Measurements from ENCODE around the gene TP53I13.

TP53I13 gene

DNA sequence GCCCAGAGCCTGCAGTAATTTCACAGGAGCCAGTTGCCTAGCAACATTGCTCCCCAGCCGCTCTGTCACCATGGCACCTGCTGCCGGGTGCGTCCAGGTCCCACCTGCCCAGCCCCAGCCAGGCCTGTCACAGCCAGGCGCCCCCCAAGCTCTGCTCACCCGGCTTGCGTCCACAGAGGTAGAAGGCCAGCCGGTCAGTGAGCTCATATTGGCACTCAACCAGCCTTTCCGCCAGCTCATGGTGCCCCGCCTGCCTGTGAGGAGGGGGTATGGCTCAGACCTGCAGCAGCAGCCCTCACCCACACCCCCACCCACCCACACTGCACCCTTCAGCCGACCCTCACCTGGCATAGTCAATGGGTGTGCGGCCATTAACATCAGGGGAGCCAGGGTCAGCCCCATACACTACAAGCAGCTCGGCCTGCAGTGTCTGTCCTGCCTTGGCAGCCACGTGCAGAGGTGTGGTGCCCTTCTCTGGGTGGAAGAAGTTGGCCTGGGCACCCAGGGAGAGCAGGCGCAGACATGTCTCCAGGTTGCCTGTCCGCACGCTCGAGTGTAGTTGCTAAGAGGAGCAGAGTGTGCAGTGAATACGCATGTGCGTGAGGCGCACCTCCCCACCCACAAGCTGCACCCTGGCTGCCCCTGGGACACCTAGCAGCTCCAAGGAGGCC, 13.2 kb downstream of the TP53I13 start:
- DNase-seq (ENCODE audit: low read depth), result no peak

DNA sequence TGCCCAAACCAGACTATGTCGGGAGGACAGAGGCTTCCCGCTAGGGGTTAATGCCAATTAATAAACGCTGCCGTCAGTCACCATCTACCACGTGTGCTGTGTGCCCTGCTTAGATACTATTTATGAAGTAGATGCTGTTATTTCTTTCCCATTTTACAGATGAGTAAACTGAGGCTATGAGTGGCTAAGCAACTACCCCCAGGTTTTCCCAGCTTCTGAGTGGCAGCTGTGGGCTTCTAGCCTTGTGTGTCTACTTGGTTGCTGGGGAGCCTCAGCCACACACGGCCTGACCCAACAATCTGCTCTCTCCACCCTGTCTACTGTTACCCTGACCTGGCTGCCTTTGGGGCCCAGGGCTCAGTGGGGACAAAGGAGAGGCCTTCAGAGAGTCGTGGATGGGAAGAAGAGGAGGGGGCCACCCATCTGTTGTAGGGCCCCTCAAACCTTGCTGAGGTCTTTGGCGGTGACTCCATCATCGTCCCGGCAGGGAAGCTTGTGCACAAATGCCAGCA, 13.8 kb downstream of the TP53I13 start:
- DNase-seq (ENCODE audit: low read depth), result no peak

DNA sequence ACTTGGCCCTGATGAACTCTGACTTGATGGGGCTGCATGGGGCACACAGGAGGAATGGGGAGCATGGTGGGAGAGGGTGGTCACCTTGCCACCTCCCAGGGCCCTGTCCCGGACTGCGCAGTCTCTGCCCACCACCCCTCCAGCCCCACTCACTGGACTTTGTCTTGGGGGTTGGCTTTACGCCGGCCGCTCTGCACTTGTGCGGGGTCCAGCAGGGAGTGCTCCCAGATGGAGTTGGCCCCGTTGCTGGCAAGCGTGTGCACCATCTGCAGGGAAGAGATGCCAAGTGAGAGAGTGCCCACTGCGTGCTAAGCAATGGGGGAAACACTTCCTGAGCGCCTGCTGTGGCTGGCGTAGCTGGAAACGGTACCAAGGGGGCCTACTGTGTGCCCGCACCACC, 14.3 kb downstream of the TP53I13 start:
- DNase-seq (ENCODE audit: low read depth), result no peak

- no peak for DNase-seq (ENCODE audit: low read depth)
These were observed 15.1 kb downstream of the TP53I13 start for GRCh38 chr17:29583324-29584248.

DNA sequence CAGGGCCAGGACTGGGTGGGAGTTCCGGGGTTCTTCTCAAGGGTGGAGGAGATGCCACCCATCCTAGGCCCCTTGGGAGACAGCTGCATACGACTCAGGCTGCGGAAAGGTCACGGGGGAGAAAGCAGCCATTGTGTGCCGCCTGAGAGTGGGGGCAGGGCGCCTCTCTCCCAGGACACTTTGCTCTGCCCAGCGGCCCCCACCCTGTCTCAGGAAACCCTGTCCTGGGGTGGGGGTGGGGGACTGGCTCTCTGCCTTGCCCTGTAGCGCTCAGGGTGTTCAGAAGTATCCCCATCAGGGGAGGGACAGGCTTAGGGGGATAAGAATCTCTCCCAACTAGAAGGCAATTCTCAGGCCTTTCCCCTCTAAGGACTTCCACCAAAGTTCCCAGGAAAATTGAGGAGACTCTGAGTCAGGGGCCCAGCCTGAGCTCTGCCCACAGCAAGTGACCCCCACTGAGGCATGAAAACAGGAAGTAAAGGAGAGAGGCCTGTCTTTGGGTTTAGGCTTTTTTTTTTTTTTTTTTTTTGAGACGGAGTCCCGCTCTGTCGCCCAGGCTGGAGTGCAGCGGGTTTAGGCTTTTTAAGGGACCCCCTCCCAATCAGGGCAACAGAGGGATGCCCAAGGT, 16.1 kb downstream of the TP53I13 start:
- DNase-seq (ENCODE audit: low read depth), result no peak

DNA sequence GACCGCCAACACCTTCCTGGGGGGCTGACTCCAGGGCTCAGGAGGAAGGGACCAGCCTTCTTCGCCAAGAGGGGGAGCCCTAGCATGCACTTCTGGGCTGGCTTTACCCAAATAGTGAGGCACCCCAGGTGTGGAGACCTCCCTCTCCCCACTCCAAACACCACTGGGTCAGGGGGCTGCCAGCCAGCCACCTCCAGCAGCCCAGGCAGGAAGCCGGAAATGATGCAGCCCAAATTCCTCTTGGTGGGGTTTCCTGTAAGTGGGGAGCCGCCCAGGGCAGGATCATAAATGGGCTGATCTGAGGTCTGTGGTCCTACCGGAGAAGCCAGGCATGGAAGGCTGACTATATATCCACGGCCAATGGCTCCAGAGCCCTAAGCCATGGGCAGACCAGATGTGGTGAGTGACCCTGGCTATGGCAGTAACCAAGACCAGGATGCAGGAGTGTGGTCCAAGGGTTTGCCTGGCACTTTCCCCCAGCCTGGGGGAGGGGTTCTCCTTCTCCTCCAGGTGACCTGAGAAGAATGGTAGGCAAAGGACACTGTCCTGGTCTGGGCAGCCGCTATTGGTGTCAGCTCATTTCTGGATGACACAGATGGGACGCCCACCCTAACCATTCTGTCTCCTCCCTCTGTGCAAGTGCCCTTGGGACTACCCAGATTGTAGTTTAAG, 16.7 kb downstream of the TP53I13 start:
- no peak for DNase-seq (ENCODE audit: low read depth)

DNA sequence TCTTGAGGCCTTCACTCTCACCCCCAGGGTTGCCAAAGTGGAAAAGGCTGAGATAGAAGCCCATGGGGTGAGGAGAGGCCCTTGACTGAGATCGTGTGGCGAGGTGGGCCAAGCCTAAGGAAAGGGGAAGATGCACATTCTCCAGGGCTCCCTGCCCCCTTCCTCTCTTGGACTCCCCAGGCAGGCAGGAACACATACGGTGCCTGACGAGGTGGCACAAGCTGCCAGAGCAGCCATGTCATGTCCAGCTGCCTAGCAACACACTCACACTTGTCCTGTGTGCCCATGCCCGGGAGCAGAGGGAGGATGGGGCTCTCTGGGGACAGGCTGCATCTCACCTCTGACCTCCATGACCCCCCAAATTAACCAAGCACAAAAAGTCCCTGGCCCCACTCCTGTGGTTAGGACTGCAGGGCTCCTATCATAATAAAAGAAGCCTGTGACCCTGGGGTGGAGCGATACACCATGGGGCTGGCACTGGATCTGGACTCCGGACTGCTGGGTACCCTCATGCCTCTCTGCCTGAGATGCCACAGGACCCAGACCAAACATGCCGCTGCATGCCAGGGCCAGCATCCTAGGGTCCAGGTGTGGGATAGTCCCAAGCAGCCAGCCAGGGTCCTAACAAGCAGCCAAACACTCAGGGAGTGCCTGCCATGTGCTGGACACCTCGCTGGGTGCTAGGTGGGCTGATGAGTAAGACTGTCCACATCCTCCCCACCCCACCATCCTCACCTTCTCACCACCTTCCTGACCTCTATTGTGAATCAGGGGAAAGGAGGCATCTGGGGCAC, 18.4 kb downstream of the TP53I13 start:
- DNase-seq (ENCODE audit: low read depth), result no peak

DNA sequence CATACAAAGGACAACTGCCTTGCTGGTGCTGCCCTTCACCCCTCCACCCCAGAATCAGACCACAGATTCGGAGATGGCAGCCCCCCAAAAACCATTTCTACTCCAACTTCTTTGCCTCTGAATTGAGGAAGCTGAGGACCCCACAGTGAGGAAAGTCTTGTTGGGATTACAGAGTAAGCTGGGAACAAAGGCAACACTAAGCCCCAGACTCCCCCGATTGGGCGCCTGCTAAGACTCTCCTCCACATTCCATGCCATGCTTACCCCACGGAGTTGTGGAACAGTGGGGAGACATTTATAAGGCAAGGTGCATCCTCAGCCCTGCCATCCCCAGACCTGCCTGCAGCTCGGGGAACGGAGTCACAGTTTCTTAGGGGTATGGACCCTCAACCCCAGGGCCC, 19.1 kb downstream of the TP53I13 start:
- no peak for DNase-seq (ENCODE audit: low read depth)

GRCh38 chr17:29588017-29588561, 19.6 kb downstream of the TP53I13 start:
- DNase-seq (ENCODE audit: low read depth), result no peak

DNA sequence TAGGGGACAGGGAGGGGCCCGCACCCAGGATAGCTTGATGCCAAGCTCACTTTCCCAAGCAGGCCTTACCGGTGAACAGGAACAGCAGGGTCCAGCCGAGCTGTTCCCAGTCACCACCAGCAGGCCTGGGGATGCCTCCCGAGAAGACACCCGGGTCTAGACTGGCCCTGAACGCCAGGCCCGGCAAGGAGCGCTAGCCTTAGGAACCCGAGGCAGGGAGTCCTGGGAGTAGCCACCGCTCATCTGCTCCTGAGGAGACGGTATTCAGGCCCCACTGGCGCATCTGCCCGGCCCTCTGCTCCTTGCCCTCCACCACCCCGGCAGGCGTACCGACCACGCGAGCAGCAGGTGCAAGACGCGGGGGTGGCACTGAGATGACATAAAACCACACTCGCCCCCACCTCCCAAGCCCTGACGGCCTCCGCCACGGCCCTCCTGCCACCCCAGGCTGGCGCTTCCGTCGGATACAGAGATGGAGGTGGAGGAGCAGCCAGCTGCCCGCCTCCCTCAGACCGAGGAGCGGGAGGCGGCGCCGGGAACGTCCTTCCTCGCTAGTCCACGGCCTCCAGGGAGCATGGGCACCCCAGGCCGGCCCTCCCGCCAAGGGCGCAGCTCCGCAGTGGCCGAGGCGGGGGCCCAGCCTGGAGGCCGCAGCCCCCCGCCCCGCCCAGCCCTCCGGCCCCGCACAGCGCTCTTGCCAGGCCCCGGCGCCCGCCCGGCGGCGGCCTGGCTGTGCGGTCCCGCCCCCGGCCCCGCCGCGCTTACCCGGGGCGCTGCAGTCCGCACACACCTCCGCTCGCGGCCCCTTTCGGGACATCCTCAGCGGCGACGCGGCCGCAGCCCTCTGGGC, 20.3 kb downstream of the TP53I13 start:
- no peak for DNase-seq (ENCODE audit: low read depth)

DNA sequence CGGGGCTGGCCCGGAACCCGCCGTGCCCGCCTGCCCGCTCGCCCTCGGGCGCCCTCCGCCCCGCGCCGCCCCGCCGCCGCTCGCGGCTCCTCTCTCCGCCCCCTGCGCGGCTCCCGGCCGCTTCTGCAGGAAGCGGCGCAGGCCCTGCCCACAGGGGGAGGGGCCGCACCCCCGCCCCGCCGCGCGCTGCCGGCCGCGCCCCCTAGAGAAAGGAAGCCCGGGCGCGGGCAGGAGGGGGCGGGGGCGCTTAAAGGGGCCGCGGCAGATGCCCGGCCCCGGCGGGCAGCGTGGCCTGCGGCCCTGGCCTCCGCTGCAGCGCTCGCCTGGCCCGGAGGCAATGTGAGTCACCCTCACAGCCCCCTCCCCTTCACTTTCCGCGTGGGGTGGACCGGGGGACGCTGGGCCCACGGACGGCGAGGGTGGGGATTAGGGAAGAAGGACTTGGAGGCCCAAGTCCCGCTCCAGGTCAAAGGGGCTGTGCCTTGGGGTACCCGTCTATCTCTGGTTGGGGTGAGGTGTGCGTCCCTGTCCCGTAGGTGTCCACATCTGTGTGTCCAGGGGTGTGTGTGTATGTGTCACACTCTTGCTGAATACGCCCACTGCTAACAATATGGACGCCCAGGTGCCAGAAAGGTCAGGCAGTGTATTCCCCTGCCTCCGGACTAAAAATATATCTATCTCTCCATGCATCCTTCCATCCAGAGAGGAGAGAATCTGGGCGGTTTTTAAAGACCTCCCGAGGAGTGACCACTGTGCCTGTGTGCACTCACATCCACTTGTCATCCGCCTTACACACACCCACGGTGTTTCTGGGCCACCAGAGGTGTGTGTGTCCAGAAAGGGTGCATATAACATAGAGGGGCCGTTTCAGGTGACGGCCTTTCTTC, 21.3 kb downstream of the TP53I13 start, which contains the start of gene GIT1:
GIT1 (minus strand) TSS at position 125 of the 887 bp plus-strand sequence. CDS start 270 bp downstream, outside the sequence.
- no peak for DNase-seq (ENCODE audit: low read depth)

GRCh38 chr17:29590411-29591145, 22.1 kb downstream of the TP53I13 start:
- no peak for DNase-seq (ENCODE audit: low read depth)

DNA sequence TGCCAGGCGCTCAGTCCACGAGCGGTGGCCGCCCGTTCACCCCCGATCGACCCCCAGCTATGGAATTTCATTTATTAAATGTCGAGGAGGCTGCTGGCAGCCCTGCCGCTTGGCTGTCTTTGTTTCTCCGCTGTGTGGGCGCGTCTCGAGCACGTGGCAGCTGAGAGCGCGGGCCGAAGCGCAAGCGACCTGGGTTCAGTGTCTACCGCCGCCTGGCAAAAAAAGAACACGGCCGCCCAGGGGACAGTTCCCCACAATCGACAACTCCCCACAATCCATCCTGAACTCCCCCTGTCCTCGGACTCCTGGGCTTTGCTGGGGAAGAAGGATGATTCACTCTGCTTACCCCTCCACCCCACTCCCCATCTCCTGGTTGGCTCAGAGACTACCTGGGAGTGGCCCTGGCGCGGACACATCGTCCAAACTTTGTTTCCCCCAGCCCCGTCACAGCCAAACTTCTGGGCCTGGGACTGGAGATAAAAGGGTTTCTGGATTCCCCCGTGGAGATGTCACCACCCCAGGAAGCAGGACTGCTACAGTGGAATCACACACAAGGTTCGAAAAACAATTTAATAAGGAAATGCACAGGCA, 22.7 kb downstream of the TP53I13 start:
- no peak for DNase-seq (ENCODE audit: low read depth)

- DNase-seq (ENCODE audit: low read depth), result no peak
These were observed 23.5 kb downstream of the TP53I13 start for GRCh38 chr17:29591737-29592608.

DNA sequence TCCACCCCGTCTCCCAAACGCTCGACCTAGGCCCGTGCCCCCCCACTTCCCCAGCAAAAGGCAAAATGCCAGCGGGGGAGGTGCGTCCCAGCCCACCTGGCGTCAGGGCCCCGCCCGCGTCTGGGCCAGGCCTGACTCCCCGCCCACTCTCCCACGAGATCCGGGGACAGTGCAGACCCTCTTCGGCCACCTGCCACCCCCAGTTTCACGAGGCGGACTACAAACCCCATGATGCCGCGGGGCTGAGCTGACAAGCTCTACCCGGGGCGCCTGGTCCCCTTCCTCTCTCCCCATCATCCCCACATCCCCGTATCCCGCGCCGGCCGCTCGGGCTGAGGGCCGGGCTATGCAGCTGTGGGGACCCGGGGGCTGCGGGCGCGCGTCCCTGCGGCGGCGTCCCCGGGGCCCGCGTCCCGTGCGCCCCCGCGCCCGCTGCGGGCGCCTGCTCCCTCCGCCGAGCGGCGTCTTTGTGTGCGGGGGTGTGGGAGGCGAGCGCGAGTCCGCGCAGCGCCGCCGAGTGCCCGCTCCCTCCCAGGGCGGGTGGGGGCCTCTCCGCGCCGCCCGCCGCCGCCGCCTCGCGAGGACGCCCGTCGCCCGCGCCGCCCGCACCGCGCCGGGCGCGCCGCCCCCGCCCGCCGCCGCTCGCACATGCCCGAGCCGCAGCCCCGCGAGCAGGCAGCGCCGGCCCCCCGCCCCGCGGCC, 24.5 kb downstream of the TP53I13 start, which contains the start of gene ANKRD13B:
ANKRD13B (plus strand) TSS at position 283 of the 702 bp plus-strand sequence. CDS start 490 bp downstream, outside the sequence.
- DNase-seq (ENCODE audit: low read depth), result no peak

Measured in non-pigmented ciliary epithelial cell (primary cell).